ENCODE results near the gene HBQ1. TPM values are rescaled to one million over a fixed set of nuclear protein-coding genes. Genes with fewer than 3 reads are reported as not detected.
A peak's percentile ranks its signal among the peaks of the same experiment; 100 is the strongest.

Gene HBQ1
- total RNA-seq, 2 donors from 2014 or later = not detected

- Mint-ChIP-seq H3K4me3 (peak overlapping the region; percentile 19), H3K36me3 (ENCODE audit: low read depth) (no peaks in the 10 kb centered on the region), H3K27ac (no peak overlapping the region), H3K27me3 (peaks cover 32% of the 10 kb centered on the region), H3K4me1 (no peaks in the 10 kb centered on the region), H3K9me3 (no peaks in the 10 kb centered on the region)
- ATAC-seq (replicated peaks) = no peak
Observed at GRCh38 chr16:177394-177822, 2.9 kb upstream of the HBQ1 start.

GRCh38 chr16:177981-178667, 2.1 kb upstream of the HBQ1 start:
- no peak for ATAC-seq (replicated peaks)
- H3K4me1 Mint-ChIP-seq = no peaks in the 10 kb centered on the region
- H3K36me3 Mint-ChIP-seq (ENCODE audit: low read depth) = no peaks in the 10 kb centered on the region
- no peak overlapping the region for H3K27ac Mint-ChIP-seq
- no peaks in the 10 kb centered on the region for H3K9me3 Mint-ChIP-seq
- H3K4me3 Mint-ChIP-seq = peak overlapping the region; percentile 19
- H3K27me3 Mint-ChIP-seq = peaks cover 32% of the 10 kb centered on the region

DNA sequence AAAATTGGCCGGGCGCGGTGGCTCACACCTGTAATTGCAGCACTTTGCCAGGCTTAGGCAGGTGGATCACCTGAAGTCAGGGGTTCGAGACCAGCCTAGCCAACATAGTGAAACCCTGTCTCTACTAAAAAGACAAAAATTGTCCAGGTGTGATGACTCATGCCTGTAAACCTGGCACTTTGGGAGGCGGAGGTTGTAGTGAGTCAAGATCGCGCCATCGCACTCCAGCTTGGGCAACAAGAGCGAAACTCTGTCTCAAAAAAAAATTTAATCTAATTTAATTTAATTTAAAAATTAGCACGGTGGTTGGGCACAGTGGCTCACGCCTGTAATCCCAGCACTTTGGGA, 1.6 kb upstream of the HBQ1 start:
- H3K27me3 Mint-ChIP-seq = peaks cover 28% of the 10 kb centered on the region

DNA sequence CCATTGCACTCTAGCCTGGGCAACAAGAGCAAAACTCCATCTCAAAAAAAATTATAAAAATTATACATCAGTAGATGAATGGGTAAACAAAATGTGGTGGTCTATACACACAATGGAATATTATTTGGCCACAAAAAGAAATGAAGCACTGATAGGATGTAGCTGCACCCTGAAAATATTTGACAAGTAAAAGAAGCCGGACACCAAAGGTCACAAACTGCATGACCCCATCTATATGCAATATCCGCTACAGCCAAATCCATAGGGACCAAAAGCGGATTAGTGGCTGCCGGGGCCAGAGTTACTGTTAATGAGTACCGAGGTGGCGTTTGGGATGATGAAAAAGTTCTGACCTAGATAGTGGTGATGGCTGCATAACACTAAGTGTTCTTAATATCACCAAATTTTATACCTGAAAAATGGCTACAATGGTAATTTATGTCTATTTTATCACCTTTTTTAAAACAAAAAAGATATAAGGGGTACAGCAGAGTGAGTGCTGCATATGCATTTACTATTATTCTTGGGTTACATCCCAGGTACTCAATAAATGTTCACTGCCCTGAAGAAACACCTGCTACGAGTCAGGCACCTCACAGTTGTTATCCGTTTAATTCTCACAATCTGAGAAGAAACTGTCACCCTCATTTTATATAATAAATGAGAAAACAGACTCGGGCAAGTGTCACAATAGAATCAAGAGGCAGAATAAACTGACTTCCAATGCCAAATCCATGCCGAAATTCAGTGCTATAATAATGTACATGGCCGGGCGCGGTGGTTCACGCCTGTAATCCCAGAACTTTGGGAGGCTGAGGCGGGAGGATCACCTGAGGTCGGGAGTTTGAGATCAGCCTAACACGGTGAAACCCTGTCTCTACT, 807 bp upstream of the HBQ1 start:
- Mint-ChIP-seq H3K27me3 (peaks cover 26% of the 10 kb centered on the region), H3K4me3 (peak overlapping the region; percentile 42), H3K9me3 (no peaks in the 10 kb centered on the region), H3K4me1 (no peaks in the 10 kb centered on the region), H3K36me3 (ENCODE audit: low read depth) (no peaks in the 10 kb centered on the region), H3K27ac (no peak overlapping the region)
- no peak for ATAC-seq (replicated peaks)

More for the DNA sequence above, 1.6 kb upstream of the HBQ1 start:
- Mint-ChIP-seq H3K4me3 (no peak overlapping the region), H3K36me3 (ENCODE audit: low read depth) (no peaks in the 10 kb centered on the region), H3K9me3 (no peaks in the 10 kb centered on the region), H3K4me1 (no peaks in the 10 kb centered on the region), H3K27ac (no peak overlapping the region)
- no peak for ATAC-seq (replicated peaks)

- H3K27me3 Mint-ChIP-seq = peaks cover 14% of the 10 kb centered on the region
- peak; percentile 85 for ATAC-seq (replicated peaks)
- no peaks in the 10 kb centered on the region for H3K36me3 Mint-ChIP-seq (ENCODE audit: low read depth)
- no peaks in the 10 kb centered on the region for H3K4me1 Mint-ChIP-seq
- H3K9me3 Mint-ChIP-seq = no peaks in the 10 kb centered on the region
- no peak overlapping the region for H3K27ac Mint-ChIP-seq
- no peak overlapping the region for H3K4me3 Mint-ChIP-seq
Observed at GRCh38 chr16:180681-181564, 664 bp downstream of the HBQ1 start.

DNA sequence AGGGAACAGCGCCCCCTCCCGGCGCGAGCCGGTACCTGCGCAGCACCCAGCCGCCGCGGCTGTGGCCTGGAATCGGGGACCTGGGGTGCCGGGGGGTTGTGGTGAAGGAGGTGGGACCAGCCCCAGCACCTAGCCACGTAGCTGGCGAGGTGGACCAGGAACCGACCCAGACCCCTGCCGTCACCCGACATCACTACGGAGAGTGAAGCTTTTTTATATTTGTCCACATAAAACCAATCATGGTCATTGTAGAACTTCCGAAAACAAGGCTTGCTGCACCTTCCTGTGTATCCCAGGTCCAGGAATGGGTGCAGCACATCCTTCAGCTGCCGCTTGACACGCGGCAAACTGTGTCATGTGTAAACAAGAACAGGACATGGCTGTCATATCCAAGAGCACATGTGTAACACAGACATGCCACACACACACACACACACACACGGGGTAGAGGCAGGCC, 1.3 kb downstream of the HBQ1 start:
- no peaks in the 10 kb centered on the region for H3K9me3 Mint-ChIP-seq
- no peaks in the 10 kb centered on the region for H3K36me3 Mint-ChIP-seq (ENCODE audit: low read depth)
- H3K4me3 Mint-ChIP-seq = no peak overlapping the region
- ATAC-seq (replicated peaks) = no peak
- H3K27ac Mint-ChIP-seq = no peak overlapping the region
- H3K4me1 Mint-ChIP-seq = no peaks in the 10 kb centered on the region
- H3K27me3 Mint-ChIP-seq = peaks cover 14% of the 10 kb centered on the region

GRCh38 chr16:183005-183404, 2.7 kb downstream of the HBQ1 start:
- no peak for ATAC-seq (replicated peaks)
- Mint-ChIP-seq H3K4me3 (no peak overlapping the region), H3K27ac (no peak overlapping the region), H3K4me1 (no peaks in the 10 kb centered on the region), H3K36me3 (ENCODE audit: low read depth) (peaks cover 9% of the 10 kb centered on the region), H3K9me3 (no peaks in the 10 kb centered on the region), H3K27me3 (peaks cover 9% of the 10 kb centered on the region)

DNA sequence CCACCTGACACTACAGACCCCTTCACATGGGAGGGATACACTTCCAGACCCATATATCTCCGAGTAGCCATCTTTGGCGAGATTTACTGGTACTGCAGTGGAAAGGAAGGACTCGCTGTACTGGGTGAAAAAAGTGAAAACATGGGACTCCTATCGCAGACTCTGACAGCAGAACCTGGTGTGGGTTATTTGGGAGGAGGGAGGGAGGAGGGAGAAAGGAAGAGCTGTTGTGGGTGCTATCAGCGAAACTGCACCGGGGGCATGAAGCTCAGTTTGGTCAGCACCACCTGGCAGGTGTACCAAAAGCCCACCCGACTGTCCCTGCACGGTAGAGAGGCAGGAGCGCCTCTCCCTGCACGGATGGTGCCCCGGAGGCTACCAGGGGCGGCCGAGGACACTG, 5.0 kb downstream of the HBQ1 start:
- no peaks in the 10 kb centered on the region for H3K27me3 Mint-ChIP-seq
- no peaks in the 10 kb centered on the region for H3K4me1 Mint-ChIP-seq
- ATAC-seq (replicated peaks) = no peak
- H3K9me3 Mint-ChIP-seq = no peaks in the 10 kb centered on the region
- peaks cover 31% of the 10 kb centered on the region for H3K36me3 Mint-ChIP-seq (ENCODE audit: low read depth)
- H3K27ac Mint-ChIP-seq = no peak overlapping the region
- no peak overlapping the region for H3K4me3 Mint-ChIP-seq

DNA sequence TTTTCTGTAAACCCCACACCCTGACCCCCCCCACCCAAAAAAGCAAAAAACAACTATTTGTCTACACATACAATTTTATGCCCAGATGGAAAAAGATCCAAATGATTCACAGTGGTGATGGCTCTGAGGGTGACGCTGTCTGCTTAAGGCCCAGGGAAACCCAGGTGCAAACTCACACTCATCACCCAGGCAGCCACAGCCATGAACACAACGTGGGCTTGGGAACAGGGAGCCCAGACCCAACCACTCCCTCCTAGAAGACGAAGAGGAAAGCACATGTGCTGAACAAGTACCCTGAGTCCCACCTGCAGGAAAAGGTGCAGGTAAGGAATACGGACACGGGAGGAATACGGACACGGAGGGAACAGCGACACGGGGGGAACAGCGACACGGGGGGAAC, 5.4 kb downstream of the HBQ1 start:
- H3K4me1 Mint-ChIP-seq = no peaks in the 10 kb centered on the region
- H3K4me3 Mint-ChIP-seq = no peak overlapping the region
- H3K27me3 Mint-ChIP-seq = no peaks in the 10 kb centered on the region

DNA sequence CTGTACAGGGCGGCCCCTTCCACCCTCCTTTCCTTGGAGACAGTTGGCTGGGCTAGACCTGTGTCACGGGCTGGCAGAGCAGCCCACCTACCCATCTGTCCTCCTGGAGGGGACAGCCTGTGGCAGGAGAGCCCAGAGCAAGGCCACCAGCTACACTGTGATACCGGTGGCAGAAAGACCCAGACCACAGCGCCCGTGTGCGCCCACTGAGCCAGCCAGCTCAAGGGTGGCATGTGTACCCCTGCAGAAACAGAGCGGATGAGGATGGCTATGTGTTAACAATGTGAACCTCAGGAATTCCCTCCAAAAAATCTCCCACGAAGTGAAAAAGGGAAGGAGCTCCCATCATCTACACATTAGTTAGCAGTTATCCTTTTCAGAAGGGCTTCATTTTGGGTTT, 7.1 kb downstream of the HBQ1 start:
- Mint-ChIP-seq H3K4me3 (no peak overlapping the region), H3K36me3 (ENCODE audit: low read depth) (peaks cover 52% of the 10 kb centered on the region), H3K27me3 (no peaks in the 10 kb centered on the region), H3K4me1 (peaks cover 4% of the 10 kb centered on the region), H3K9me3 (no peaks in the 10 kb centered on the region), H3K27ac (no peak overlapping the region)
- ATAC-seq (replicated peaks) = no peak

More for the DNA sequence above, 5.4 kb downstream of the HBQ1 start:
- Mint-ChIP-seq H3K27ac (no peak overlapping the region), H3K9me3 (no peaks in the 10 kb centered on the region), H3K36me3 (ENCODE audit: low read depth) (peaks cover 36% of the 10 kb centered on the region)
- ATAC-seq (replicated peaks) = no peak

DNA sequence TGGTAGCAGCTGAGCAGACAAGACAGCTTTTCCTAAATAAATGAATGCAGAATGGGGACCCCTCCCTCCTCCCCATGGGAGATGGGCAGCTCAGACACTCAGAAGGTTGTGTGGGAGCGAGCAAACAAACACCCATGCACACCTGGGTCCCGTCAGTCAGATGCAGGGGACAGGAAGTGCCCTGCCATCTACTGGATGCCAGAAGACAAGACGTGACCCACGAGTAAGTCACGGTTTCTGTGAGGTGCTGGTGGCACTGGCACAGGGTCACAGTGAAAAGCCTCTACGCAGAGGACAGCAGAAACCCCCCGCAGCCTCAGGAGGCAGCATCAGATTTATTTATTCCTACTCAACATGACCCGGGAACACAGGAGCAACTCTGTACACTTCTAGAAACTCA, 8.4 kb downstream of the HBQ1 start:
- peaks cover 66% of the 10 kb centered on the region for H3K36me3 Mint-ChIP-seq (ENCODE audit: low read depth)
- peaks cover 4% of the 10 kb centered on the region for H3K4me1 Mint-ChIP-seq
- no peak overlapping the region for H3K4me3 Mint-ChIP-seq
- ATAC-seq (replicated peaks) = peak; percentile 47
- no peaks in the 10 kb centered on the region for H3K9me3 Mint-ChIP-seq
- H3K27ac Mint-ChIP-seq = no peak overlapping the region
- H3K27me3 Mint-ChIP-seq = no peaks in the 10 kb centered on the region

DNA sequence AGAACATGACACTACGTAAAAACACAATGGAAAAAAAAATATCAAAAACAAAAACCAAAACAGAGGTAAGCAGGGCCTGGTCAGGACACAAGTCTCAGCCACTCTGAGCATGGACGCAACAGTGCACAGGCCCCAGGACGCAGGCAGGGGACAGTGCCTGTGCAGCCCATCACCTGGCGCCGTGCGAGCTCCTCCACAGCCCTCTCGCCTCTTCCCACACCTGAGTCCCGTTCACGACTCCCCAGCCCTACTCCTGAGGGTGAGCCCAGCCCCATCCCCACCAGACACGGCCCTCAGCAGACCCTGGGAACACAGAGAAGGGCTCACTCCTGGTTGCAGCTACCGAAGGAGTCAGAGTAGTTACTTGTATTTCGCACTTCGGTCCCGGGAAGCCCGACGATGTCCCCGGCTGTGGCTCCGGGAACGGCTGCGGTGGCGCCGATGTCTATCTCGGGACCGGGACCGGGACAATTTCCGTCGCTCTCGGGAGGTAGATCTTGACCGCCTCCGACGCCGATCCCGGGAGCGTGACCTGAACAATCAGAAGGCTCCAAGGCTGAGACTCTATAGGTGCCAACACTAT, 9.4 kb downstream of the HBQ1 start:
- Mint-ChIP-seq H3K4me3 (no peak overlapping the region), H3K27me3 (no peaks in the 10 kb centered on the region), H3K27ac (no peak overlapping the region), H3K4me1 (peaks cover 4% of the 10 kb centered on the region), H3K36me3 (ENCODE audit: low read depth) (peaks cover 76% of the 10 kb centered on the region), H3K9me3 (no peaks in the 10 kb centered on the region)
- ATAC-seq (replicated peaks) = no peak

- peaks cover 97% of the 10 kb centered on the region for H3K36me3 Mint-ChIP-seq (ENCODE audit: low read depth)
- H3K27me3 Mint-ChIP-seq = no peaks in the 10 kb centered on the region
- no peak overlapping the region for H3K4me3 Mint-ChIP-seq
- H3K4me1 Mint-ChIP-seq = peaks cover 4% of the 10 kb centered on the region
- no peak overlapping the region for H3K27ac Mint-ChIP-seq
- ATAC-seq (replicated peaks) = no peak
- no peaks in the 10 kb centered on the region for H3K9me3 Mint-ChIP-seq
Observed at GRCh38 chr16:191831-192230, 11.6 kb downstream of the HBQ1 start.

GRCh38 chr16:192686-193085, 12.4 kb downstream of the HBQ1 start:
- Mint-ChIP-seq H3K36me3 (ENCODE audit: low read depth) (peaks cover 98% of the 10 kb centered on the region), H3K4me1 (peaks cover 4% of the 10 kb centered on the region), H3K27ac (no peak overlapping the region), H3K27me3 (no peaks in the 10 kb centered on the region), H3K4me3 (no peak overlapping the region), H3K9me3 (no peaks in the 10 kb centered on the region)
- ATAC-seq (replicated peaks) = no peak
